HG02885 (cell line): ENCODE data around the gene ANKFY1.
A peak's percentile ranks its signal among the peaks of the same experiment; 100 is the strongest.

ENCODE experiments used
- ATAC-seq: cut with Tn5 transposase; IDR thresholded peaks from one replicate; pipeline ENCODE4 v1.9.1; 2021; ENCODE audit warnings: mild to moderate bottlenecking; ENCODE audit not compliant: unreplicated experiment, poor library complexity

ANKFY1 gene

GRCh38 chr17:4263282-4264215 lies at the start of gene ANKFY1:
Gene ANKFY1, minus strand, starts transcription at chr17:4263979. Its CDS starts 38 bp downstream, at chr17:4263941.
- peak; percentile 88 for ATAC-seq

- ATAC-seq: no peak
Observed at GRCh38 chr17:4310354-4311060, 46.7 kb upstream of the ANKFY1 start.

- no peak for ATAC-seq
Observed at GRCh38 chr17:4309897-4310296, 46.1 kb upstream of the ANKFY1 start.

GRCh38 chr17:4307179-4307930 lies 43.6 kb upstream of the ANKFY1 start:
- no peak for ATAC-seq

GRCh38 chr17:4305224-4305623 lies 41.4 kb upstream of the ANKFY1 start:
- ATAC-seq: no peak

- ATAC-seq: no peak
Observed at GRCh38 chr17:4304417-4305027, 40.7 kb upstream of the ANKFY1 start.

GRCh38 chr17:4301066-4301465 lies 37.3 kb upstream of the ANKFY1 start:
- no peak for ATAC-seq

GRCh38 chr17:4297351-4297750 lies 33.6 kb upstream of the ANKFY1 start:
- no peak for ATAC-seq

- no peak for ATAC-seq
Observed at GRCh38 chr17:4295686-4296085, 31.9 kb upstream of the ANKFY1 start.

GRCh38 chr17:4293572-4293971 lies 29.8 kb upstream of the ANKFY1 start:
- ATAC-seq: no peak

GRCh38 chr17:4287710-4288109 lies 23.9 kb upstream of the ANKFY1 start:
- ATAC-seq: no peak

- no peak for ATAC-seq
Observed at GRCh38 chr17:4276514-4276913, 12.7 kb upstream of the ANKFY1 start.

- ATAC-seq: no peak
Observed at GRCh38 chr17:4272972-4273368, 9.2 kb upstream of the ANKFY1 start.

GRCh38 chr17:4272213-4272971 lies 8.6 kb upstream of the ANKFY1 start:
- no peak for ATAC-seq

GRCh38 chr17:4270736-4271135 lies 7.0 kb upstream of the ANKFY1 start:
- ATAC-seq: no peak

GRCh38 chr17:4269915-4270314 lies 6.1 kb upstream of the ANKFY1 start:
- ATAC-seq: no peak

GRCh38 chr17:4267402-4267801 lies 3.6 kb upstream of the ANKFY1 start:
- no peak for ATAC-seq

GRCh38 chr17:4266550-4266949 lies 2.8 kb upstream of the ANKFY1 start:
- ATAC-seq: no peak

GRCh38 chr17:4262703-4263102 lies 1.1 kb downstream of the ANKFY1 start:
- no peak for ATAC-seq

- ATAC-seq: no peak
Observed at GRCh38 chr17:4261452-4261851, 2.3 kb downstream of the ANKFY1 start.
